Measurements from ENCODE around the gene CDK12. TPM values are rescaled to one million over a fixed set of nuclear protein-coding genes. Genes with fewer than 3 reads are reported as not detected.

CDK12 gene
- total and polyA plus RNA-seq, 12 donors: 7.2 to 206 (median 44.2) TPM

GRCh38 chr17:39581759-39582085, 120.4 kb downstream of the CDK12 start:
- 87 to 91% (median 89%) methylated on average over 4 of the region's 4 CpGs for WGBS, 4 donors
- H3K27ac ChIP-seq: no peak overlapping the region
- TF ChIP-seq CTCF (IDR thresholded peaks at IDR 0.05) (no peak), POLR2A (IDR thresholded peaks at IDR 0.05) (no peak)
- no peaks in the 10 kb centered on the region for H3K4me1 ChIP-seq (replicated peaks in 1 of 2)
- intact Hi-C loops (cut with DNase I): no loop called here
- no peaks in the 10 kb centered on the region for H3K27me3 ChIP-seq
- H3K9me3 ChIP-seq (replicated peaks in 1 of 3): no peaks in the 10 kb centered on the region
- DNase-seq: no peak
- no peak overlapping the region for H3K4me3 ChIP-seq
- no peaks in the 10 kb centered on the region for H3K36me3 ChIP-seq (replicated peaks in 1 of 2)

- no peaks in the 10 kb centered on the region for H3K36me3 ChIP-seq (replicated peaks in 1 of 2)
- DNase-seq: no peak
- intact Hi-C loops (cut with DNase I): no loop called here
- no peak overlapping the region for H3K4me3 ChIP-seq
- no peak for TF ChIP-seq POLR2A (IDR thresholded peaks at IDR 0.05)
- no peak for TF ChIP-seq CTCF (IDR thresholded peaks at IDR 0.05)
- 35 to 62% (median 49%) methylated on average over 2 of the region's 2 CpGs for WGBS, 4 donors
- no peaks in the 10 kb centered on the region for H3K4me1 ChIP-seq (replicated peaks in 1 of 2)
- H3K9me3 ChIP-seq (replicated peaks in 1 of 3): no peaks in the 10 kb centered on the region
- H3K27me3 ChIP-seq: no peaks in the 10 kb centered on the region
- H3K27ac ChIP-seq: no peak overlapping the region
These were observed 121.4 kb downstream of the CDK12 start for GRCh38 chr17:39582658-39583057.

Small RNAs within 50 kb of the gene (small RNA-seq; reads per million reads assigned to genes)
- 0 reads per million in 2 donors for gene RNU6-233P

Other genes starting within 250 kb of the CDK12 start
- 1 to 10 TPM in 1 of 9 donors, under 1 TPM in 3, not detected in 5; 0.22 to 1.1 (median 0.60) TPM for gene STAC2, start 235.5 kb upstream of the CDK12 start, total RNA-seq
- 1 to 10 TPM in 1 of 3 donors, under 1 TPM in 2; 0.48 to 1.0 (median 0.48) TPM for gene STAC2, start 235.5 kb upstream of the CDK12 start, polyA plus RNA-seq
- gene FBXL20, start 59.9 kb upstream of the CDK12 start, total RNA-seq: 10 to 100 TPM; 11.5 to 41.5 (median 21.6) TPM
- 1 to 10 TPM; 3.7 to 9.1 (median 6.2) TPM for gene FBXL20, start 59.9 kb upstream of the CDK12 start, polyA plus RNA-seq
- 10 to 100 TPM; 13.5 to 29.4 (median 26.4) TPM for gene MED1, start 10.2 kb upstream of the CDK12 start, total RNA-seq
- 10 to 100 TPM in 1 of 3 donors, 1 to 10 TPM in 2; 3.5 to 28.7 (median 6.7) TPM for gene MED1, start 10.2 kb upstream of the CDK12 start, polyA plus RNA-seq
- gene NEUROD2, start 146.4 kb downstream of the CDK12 start, total RNA-seq: not detected
- gene NEUROD2, start 146.4 kb downstream of the CDK12 start, polyA plus RNA-seq: under 1 TPM in 1 of 3 donors, not detected in 2; 0.08 TPM
- gene PPP1R1B, start 165.5 kb downstream of the CDK12 start, total RNA-seq: 10 to 100 TPM in 3 of 9 donors, 1 to 10 TPM in 3, under 1 TPM in 2, not detected in 1; 0.32 to 39.7 (median 3.4) TPM
- 10 to 100 TPM; 37.5 to 58.0 (median 46.9) TPM for gene PPP1R1B, start 165.5 kb downstream of the CDK12 start, polyA plus RNA-seq
- gene STARD3, start 175.7 kb downstream of the CDK12 start, total RNA-seq: 100 to 1,000 TPM in 3 of 9 donors, 10 to 100 TPM in 6; 38.6 to 129 (median 85.1) TPM
- 100 to 1,000 TPM; 101 to 220 (median 102) TPM for gene STARD3, start 175.7 kb downstream of the CDK12 start, polyA plus RNA-seq
- gene TCAP, start 203.9 kb downstream of the CDK12 start, total RNA-seq: 10 to 100 TPM in 1 of 9 donors, 1 to 10 TPM in 5, under 1 TPM in 2, not detected in 1; 0.78 to 13.6 (median 1.6) TPM
- 10 to 100 TPM in 1 of 3 donors, 1 to 10 TPM in 1, under 1 TPM in 1; 0.92 to 13.4 (median 2.9) TPM for gene TCAP, start 203.9 kb downstream of the CDK12 start, polyA plus RNA-seq
- gene PNMT, start 207.0 kb downstream of the CDK12 start, total RNA-seq: 100 to 1,000 TPM in 3 of 9 donors, 10 to 100 TPM in 1, 1 to 10 TPM in 3, under 1 TPM in 1, not detected in 1; 0.47 to 366 (median 8.4) TPM
- 100 to 1,000 TPM; 185 to 593 (median 477) TPM for gene PNMT, start 207.0 kb downstream of the CDK12 start, polyA plus RNA-seq
- gene PGAP3, start 226.6 kb downstream of the CDK12 start, total RNA-seq: 10 to 100 TPM; 15.1 to 35.1 (median 22.4) TPM
- gene PGAP3, start 226.6 kb downstream of the CDK12 start, polyA plus RNA-seq: 10 to 100 TPM in 2 of 3 donors, 1 to 10 TPM in 1; 7.6 to 24.2 (median 23.0) TPM
- 10 to 100 TPM in 6 of 9 donors, 1 to 10 TPM in 3; 7.4 to 16.9 (median 12.1) TPM for gene ERBB2, start 238.6 kb downstream of the CDK12 start, total RNA-seq
- gene ERBB2, start 238.6 kb downstream of the CDK12 start, polyA plus RNA-seq: 10 to 100 TPM in 1 of 3 donors, 1 to 10 TPM in 2; 4.8 to 12.3 (median 8.3) TPM

All from adrenal gland (tissue), 12 donors.